Natural killer cell (primary cell): ENCODE results near the gene MTUS2. TPM values are rescaled to one million over a fixed set of nuclear protein-coding genes. Genes with fewer than 3 reads are reported as not detected.

ENCODE experiments used
- ATAC-seq, 3 donors: fragments of 150-1000 bp in 2 of 3; fragments of 200-7000 bp in 1 of 3; cut with Tn5 transposase; 1 replicate in 1 of 3; 2 replicates in 2 of 3; pipeline ENCODE4 v1.10.0; 2021; ENCODE audit warnings: mild to moderate bottlenecking in 2 of 3, moderate library complexity in 2 of 3
- DNase-seq, 2 donors: peaks; one replicate each; pipeline versions ENCODE4 v3.0.0 to v3.0.0-alpha.2; 2013 to 2021; ENCODE audit warnings: mixed read lengths in 1 of 2
- H3K27ac ChIP-seq: one replicate; pipeline ENCODE4 v1.5.1; 2013; ENCODE audit warnings: mild to moderate bottlenecking, low read length
- H3K27me3 ChIP-seq: one replicate; pipeline ENCODE4 v1.6.1; 2013; ENCODE audit warnings: low read length; ENCODE audit not compliant: control insufficient read depth, insufficient read depth
- H3K36me3 ChIP-seq: one replicate; pipeline ENCODE4 v1.6.1; 2013; ENCODE audit warnings: low read length; ENCODE audit not compliant: control insufficient read depth, insufficient read depth
- H3K4me1 ChIP-seq: one replicate; pipeline ENCODE4 v1.6.1; 2013; ENCODE audit warnings: low read length; ENCODE audit not compliant: control insufficient read depth, insufficient read depth
- H3K4me3 ChIP-seq: one replicate; pipeline ENCODE4 v1.5.1; 2013; ENCODE audit warnings: low read length
- H3K9me3 ChIP-seq: one replicate; pipeline ENCODE4 v1.6.1; 2013; ENCODE audit warnings: low read length; ENCODE audit not compliant: control insufficient read depth, insufficient read depth
- H3K27ac Mint-ChIP-seq, 2 donors: one replicate each; pipeline ENCODE4 v1.8.0; 2022; ENCODE audit warnings: mild to moderate bottlenecking in 2 of 2, mixed read lengths in 2 of 2, moderate library complexity in 1 of 2
- H3K27me3 Mint-ChIP-seq, 2 donors: one replicate each; pipeline ENCODE4 v1.8.0; 2022; ENCODE audit warnings: low read depth in 2 of 2, mixed read lengths in 2 of 2
- H3K36me3 Mint-ChIP-seq: one replicate; pipeline ENCODE4 v1.8.0; 2022; ENCODE audit warnings: mixed read lengths
- H3K4me1 Mint-ChIP-seq, 2 donors: one replicate each; pipeline ENCODE4 v1.8.0; 2022; ENCODE audit warnings: mixed read lengths in 2 of 2
- H3K4me3 Mint-ChIP-seq: one replicate; pipeline ENCODE4 v1.8.0; 2022; ENCODE audit warnings: mild to moderate bottlenecking, moderate library complexity, mixed read lengths
- H3K9me3 Mint-ChIP-seq, 2 donors: one replicate each; pipeline ENCODE4 v1.8.0; 2022; ENCODE audit warnings: mixed read lengths in 2 of 2
- WGBS: methylation state at CpG from one replicate; pipeline ENCODE4 v1.1.7; 2013; ENCODE audit warnings: missing lambda C conversion rate; ENCODE audit not compliant: insufficient coverage; 5-methylcytosine and 5-hydroxymethylcytosine counted together
- intact Hi-C: fragments of 100-400 bp; cut with micrococcal nuclease; formaldehyde crosslinking; loops from one replicate; pipeline ENCODE4 v1.14.2; 2022
- total RNA-seq, 4 donors: library from RNA; stranded (reverse); fragments of 120-200 nt in 1 of 4; gene quantifications; one replicate each; pipeline versions ENCODE4 v1.2.3 to v1.2.4, GENCODE V29; 2013 to 2022
- TF ChIP-seq, protein P1 (sequence below): fragments of 200-600 bp; IDR thresholded peaks from one replicate; pipeline ENCODE4 v1.8.0; 2022; ENCODE audit warnings: antibody characterized with exemption

The MTUS2 gene
- total RNA-seq, 3 donors from 2014 or later (not counting 1 experiment from before 2014, with no cell fraction given): not detected

DNA sequence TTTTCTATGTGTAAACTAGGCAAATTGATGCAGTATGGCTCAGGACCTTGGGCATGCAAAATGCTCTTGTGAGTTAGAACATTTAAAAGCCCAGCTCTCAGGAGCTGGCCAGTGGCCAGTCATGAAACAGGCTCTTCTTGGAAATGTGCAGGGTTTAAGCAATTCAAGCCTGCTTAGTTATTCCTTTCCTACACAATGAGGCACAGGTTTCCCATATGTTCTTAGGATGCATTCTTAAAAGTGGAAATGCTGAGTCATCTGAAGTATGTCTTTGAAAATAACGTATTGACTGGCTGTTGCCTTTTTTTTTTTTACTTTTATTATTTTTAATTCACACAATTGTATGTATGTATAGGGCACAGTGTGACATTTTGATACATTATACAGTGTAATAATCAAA lies 474.7 kb downstream of the MTUS2 start:
- no peaks in the 10 kb centered on the region for H3K36me3 ChIP-seq
- Mint-ChIP-seq H3K36me3 (no peaks in the 10 kb centered on the region), H3K27ac (no peak overlapping the region), H3K9me3 (peaks cover 3 to 4% of the 10 kb centered on the region in 2 donors), H3K4me1 (no peaks in the 10 kb centered on the region), H3K4me3 (no peak overlapping the region), H3K27me3 (peaks cover 0 to 4% of the 10 kb centered on the region in 2 donors)
- DNase-seq: no peak
- no peak for ATAC-seq
- H3K9me3 ChIP-seq: no peaks in the 10 kb centered on the region
- no peak overlapping the region for H3K27ac ChIP-seq
- no CpG with 5 or more reads among the region's 1 CpG for WGBS
- TF ChIP-seq, protein P1, sequence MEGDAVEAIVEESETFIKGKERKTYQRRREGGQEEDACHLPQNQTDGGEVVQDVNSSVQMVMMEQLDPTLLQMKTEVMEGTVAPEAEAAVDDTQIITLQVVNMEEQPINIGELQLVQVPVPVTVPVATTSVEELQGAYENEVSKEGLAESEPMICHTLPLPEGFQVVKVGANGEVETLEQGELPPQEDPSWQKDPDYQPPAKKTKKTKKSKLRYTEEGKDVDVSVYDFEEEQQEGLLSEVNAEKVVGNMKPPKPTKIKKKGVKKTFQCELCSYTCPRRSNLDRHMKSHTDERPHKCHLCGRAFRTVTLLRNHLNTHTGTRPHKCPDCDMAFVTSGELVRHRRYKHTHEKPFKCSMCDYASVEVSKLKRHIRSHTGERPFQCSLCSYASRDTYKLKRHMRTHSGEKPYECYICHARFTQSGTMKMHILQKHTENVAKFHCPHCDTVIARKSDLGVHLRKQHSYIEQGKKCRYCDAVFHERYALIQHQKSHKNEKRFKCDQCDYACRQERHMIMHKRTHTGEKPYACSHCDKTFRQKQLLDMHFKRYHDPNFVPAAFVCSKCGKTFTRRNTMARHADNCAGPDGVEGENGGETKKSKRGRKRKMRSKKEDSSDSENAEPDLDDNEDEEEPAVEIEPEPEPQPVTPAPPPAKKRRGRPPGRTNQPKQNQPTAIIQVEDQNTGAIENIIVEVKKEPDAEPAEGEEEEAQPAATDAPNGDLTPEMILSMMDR: no peak
- no peaks in the 10 kb centered on the region for H3K4me1 ChIP-seq
- intact Hi-C loops: no loop called here
- H3K27me3 ChIP-seq: no peaks in the 10 kb centered on the region
- H3K4me3 ChIP-seq: no peak overlapping the region

DNA sequence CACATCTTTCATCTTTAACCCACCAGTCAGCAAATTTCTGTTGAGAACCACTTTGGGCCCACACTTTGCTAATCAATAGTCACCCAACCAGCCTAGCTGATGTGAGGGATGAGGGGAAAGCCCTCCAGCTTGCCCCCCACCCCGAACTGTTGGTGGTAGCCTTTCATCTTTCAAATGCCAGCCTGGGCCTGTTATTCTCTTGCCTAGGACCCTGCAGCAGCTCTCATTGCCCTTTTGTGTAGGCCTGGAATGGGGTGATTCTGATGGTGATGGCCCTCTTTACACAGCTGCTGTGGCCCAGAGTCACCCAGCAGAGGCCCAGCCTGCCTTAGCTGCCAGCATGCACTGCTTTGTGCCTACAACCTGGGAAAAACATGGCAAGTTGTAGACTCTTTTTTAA lies 480.9 kb downstream of the MTUS2 start:
- no peaks in the 10 kb centered on the region for H3K9me3 ChIP-seq
- no peaks in the 10 kb centered on the region for H3K4me1 ChIP-seq
- TF ChIP-seq, protein P1: no peak
- no peak for ATAC-seq
- peaks cover 0 to 4% of the 10 kb centered on the region in 2 donors for H3K27me3 Mint-ChIP-seq
- peaks cover 10 to 23% of the 10 kb centered on the region in 2 donors for H3K9me3 Mint-ChIP-seq
- H3K36me3 ChIP-seq: no peaks in the 10 kb centered on the region
- no peaks in the 10 kb centered on the region for H3K4me1 Mint-ChIP-seq
- DNase-seq: no peak
- H3K27me3 ChIP-seq: no peaks in the 10 kb centered on the region
- no peak overlapping the region for H3K27ac ChIP-seq
- H3K4me3 Mint-ChIP-seq: no peak overlapping the region
- no peak overlapping the region for H3K27ac Mint-ChIP-seq
- H3K4me3 ChIP-seq: no peak overlapping the region
- 69% methylated on average over 1 of the region's 1 CpG for WGBS
- intact Hi-C loops: no loop called here
- peaks cover 7% of the 10 kb centered on the region for H3K36me3 Mint-ChIP-seq

DNA sequence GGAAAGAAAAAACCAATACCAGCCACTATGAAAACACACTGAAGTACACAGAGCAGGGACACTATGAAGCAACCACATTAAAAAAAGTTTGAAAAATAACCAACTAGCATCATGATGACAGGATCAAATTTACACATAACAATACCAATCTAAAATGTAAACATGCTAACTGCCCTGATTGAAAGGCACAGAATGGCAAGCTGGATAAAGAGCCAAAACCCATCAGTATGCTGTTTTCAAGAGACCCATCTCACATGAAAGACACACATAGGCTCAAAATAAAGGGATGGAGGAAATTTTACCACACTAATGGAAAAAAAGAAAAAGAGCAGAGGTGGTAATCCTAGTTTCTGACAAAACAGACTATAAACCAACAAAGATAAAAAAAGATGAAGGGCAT lies 484.0 kb downstream of the MTUS2 start:
- peaks cover 7% of the 10 kb centered on the region for H3K36me3 Mint-ChIP-seq
- H3K27me3 Mint-ChIP-seq: no peaks in the 10 kb centered on the region
- no peaks in the 10 kb centered on the region for H3K4me1 Mint-ChIP-seq
- Histone ChIP-seq H3K36me3 (no peaks in the 10 kb centered on the region), H3K27me3 (no peaks in the 10 kb centered on the region), H3K27ac (no peak overlapping the region), H3K9me3 (peaks cover 12% of the 10 kb centered on the region), H3K4me1 (no peaks in the 10 kb centered on the region), H3K4me3 (no peak overlapping the region)
- TF ChIP-seq, protein P1: no peak
- H3K4me3 Mint-ChIP-seq: no peak overlapping the region
- no peak for DNase-seq
- H3K9me3 Mint-ChIP-seq: peaks cover 10 to 19% of the 10 kb centered on the region in 2 donors
- no peak for ATAC-seq
- H3K27ac Mint-ChIP-seq: no peak overlapping the region
- intact Hi-C loops: no loop called here

DNA sequence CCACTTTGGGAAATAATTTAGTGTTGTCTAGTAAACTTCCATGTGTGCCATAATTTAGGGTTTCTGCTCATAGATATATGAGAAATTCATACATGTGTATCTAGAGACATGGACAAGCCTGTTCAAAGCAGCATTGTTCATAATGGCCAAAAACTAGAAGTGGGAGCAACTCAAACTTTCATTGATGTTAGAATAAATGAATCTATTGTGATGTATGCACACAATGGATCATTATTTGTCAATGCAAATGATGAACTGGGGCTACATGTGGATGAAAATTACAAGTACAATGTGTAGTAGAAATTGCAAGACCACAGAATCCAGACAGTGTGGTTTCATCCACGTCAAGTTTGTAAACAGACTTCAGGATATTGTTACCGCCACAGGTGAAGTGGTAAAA lies 490.7 kb downstream of the MTUS2 start:
- Histone ChIP-seq H3K4me3 (no peak overlapping the region), H3K4me1 (no peaks in the 10 kb centered on the region), H3K9me3 (peaks cover 12% of the 10 kb centered on the region), H3K27ac (no peak overlapping the region), H3K27me3 (no peaks in the 10 kb centered on the region), H3K36me3 (no peaks in the 10 kb centered on the region)
- no peak for DNase-seq
- no peak overlapping the region for H3K27ac Mint-ChIP-seq
- WGBS: 57% methylated on average over 2 of the region's 2 CpGs
- no peak for ATAC-seq
- TF ChIP-seq, protein P1: no peak
- peaks cover 0 to 2% of the 10 kb centered on the region in 2 donors for H3K9me3 Mint-ChIP-seq
- intact Hi-C loops: no loop called here
- no peaks in the 10 kb centered on the region for H3K4me1 Mint-ChIP-seq
- no peaks in the 10 kb centered on the region for H3K36me3 Mint-ChIP-seq
- H3K27me3 Mint-ChIP-seq: no peaks in the 10 kb centered on the region
- no peak overlapping the region for H3K4me3 Mint-ChIP-seq
